Gastrocnemius medialis (tissue), 4 donors: ENCODE measurements around the gene LMOD2. TPM values are rescaled to one million over a fixed set of nuclear protein-coding genes. Genes with fewer than 3 reads are reported as not detected.

ENCODE experiments used
- ATAC-seq, 2 donors: fragments of 150-250 bp; one replicate each; pipeline ENCODE4 v1.9.1; 2016
- DNase-seq, 2 donors: peaks; one replicate each; pipeline ENCODE4 v3.0.0-alpha.2; 2019
- H3K27ac ChIP-seq, 4 donors: fragments of 200-600 bp; sonication (generic); 1 replicate in 1 of 4; 2 replicates in 3 of 4; pipeline ENCODE4 v1.5.1; 2016 to 2018; ENCODE audit warnings: mild to moderate bottlenecking in 2 of 4, moderate library complexity in 1 of 4
- H3K27me3 ChIP-seq, 3 donors: fragments of 200-600 bp; sonication (generic) in 2 of 3; 1 replicate in 1 of 3; 2 replicates in 2 of 3; pipeline versions ENCODE4 v1.5.1 to v1.6.0; 2016 to 2019; ENCODE audit warnings: mild to moderate bottlenecking in 1 of 3, moderate library complexity in 1 of 3
- H3K36me3 ChIP-seq, 2 donors: fragments of 200-600 bp; sonication (generic) in 1 of 2; one replicate each; pipeline ENCODE4 v1.5.1; 2017 to 2018
- H3K4me1 ChIP-seq, 2 donors: fragments of 200-600 bp; sonication (generic) in 1 of 2; one replicate each; pipeline ENCODE4 v1.5.1; 2016 to 2017; ENCODE audit warnings: mild to moderate bottlenecking in 2 of 2
- H3K4me3 ChIP-seq, 4 donors: fragments of 200-600 bp; sonication (generic) in 3 of 4; 1 replicate in 1 of 4; 2 replicates in 3 of 4; pipeline ENCODE4 v1.5.1; 2016 to 2019; ENCODE audit warnings: mild to moderate bottlenecking in 2 of 4
- H3K9me3 ChIP-seq, 3 donors: fragments of 200-600 bp; sonication (generic) in 2 of 3; 1 replicate in 1 of 3; 2 replicates in 2 of 3; pipeline ENCODE4 v1.5.1; 2016 to 2019
- POLR2A ChIP-seq, 2 donors: fragments of 450-650 bp; IDR thresholded peaks; one replicate each; pipeline ENCODE4 v1.6.1; 2017; ENCODE audit warnings: antibody characterized with exemption in 2 of 2, mild to moderate bottlenecking in 2 of 2, moderate library complexity in 2 of 2
- in situ Hi-C, 4 donors: fragments of 200-750 bp; cut with MboI; loops; one replicate each; pipeline versions ENCODE4 v1.15.0 to v1.8.0; 2017; ENCODE audit warnings: low sequenced_read_pairs in 4 of 4
- intact Hi-C: fragments of 100-400 bp; cut with DNase I; formaldehyde crosslinking; loops from one replicate; pipeline ENCODE4 v1.15.1; 2023; ENCODE audit warnings: low total_unique reads
- total RNA-seq, 4 donors: library from RNA; depleted of rRNA; stranded (reverse); fragments of >200 nt; gene quantifications; one replicate each; pipeline versions ENCODE4 v1.1.0 to v1.2.3, GENCODE V29; 2016
- TF ChIP-seq, protein P1 (sequence below), 5 experiments: fragments of 450-650 bp in 3 of 5; fragments of 200-600 bp in 2 of 5; sonication (generic) in 2 of 5; IDR thresholded peaks in 4 of 5; conservative IDR thresholded peaks in 1 of 5; 1 replicate in 4 of 5; 2 replicates in 1 of 5; pipeline ENCODE4 v1.5.1; 2016 to 2019; ENCODE audit warnings: antibody characterized with exemption in 5 of 5, mild to moderate bottlenecking in 3 of 5, moderate library complexity in 3 of 5

LMOD2 gene
- total RNA-seq, 4 donors from 2014 or later: 150 to 518 (median 314) TPM

GRCh38 chr7:123622660-123623386 lies 32.8 kb upstream of the LMOD2 start:
- TF ChIP-seq, protein P1, sequence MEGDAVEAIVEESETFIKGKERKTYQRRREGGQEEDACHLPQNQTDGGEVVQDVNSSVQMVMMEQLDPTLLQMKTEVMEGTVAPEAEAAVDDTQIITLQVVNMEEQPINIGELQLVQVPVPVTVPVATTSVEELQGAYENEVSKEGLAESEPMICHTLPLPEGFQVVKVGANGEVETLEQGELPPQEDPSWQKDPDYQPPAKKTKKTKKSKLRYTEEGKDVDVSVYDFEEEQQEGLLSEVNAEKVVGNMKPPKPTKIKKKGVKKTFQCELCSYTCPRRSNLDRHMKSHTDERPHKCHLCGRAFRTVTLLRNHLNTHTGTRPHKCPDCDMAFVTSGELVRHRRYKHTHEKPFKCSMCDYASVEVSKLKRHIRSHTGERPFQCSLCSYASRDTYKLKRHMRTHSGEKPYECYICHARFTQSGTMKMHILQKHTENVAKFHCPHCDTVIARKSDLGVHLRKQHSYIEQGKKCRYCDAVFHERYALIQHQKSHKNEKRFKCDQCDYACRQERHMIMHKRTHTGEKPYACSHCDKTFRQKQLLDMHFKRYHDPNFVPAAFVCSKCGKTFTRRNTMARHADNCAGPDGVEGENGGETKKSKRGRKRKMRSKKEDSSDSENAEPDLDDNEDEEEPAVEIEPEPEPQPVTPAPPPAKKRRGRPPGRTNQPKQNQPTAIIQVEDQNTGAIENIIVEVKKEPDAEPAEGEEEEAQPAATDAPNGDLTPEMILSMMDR (IDR thresholded peaks at IDR 0.05 in 4 of 5, conservative IDR thresholded peaks at IDR 0.05 in 1 of 5): no peak
- TF ChIP-seq POLR2A (IDR thresholded peaks at IDR 0.05): peak in 1 of 2 donors; percentile 47
- H3K27me3 ChIP-seq: no peaks in the 10 kb centered on the region
- peaks cover 26 to 35% of the 10 kb centered on the region in 2 donors for H3K4me1 ChIP-seq
- DNase-seq (peak; percentile 70 to 85), ATAC-seq (peak; percentile 96 to 98)
- peak overlapping the region in 1 of 4 donors; percentile 3 for H3K4me3 ChIP-seq
- H3K27ac ChIP-seq: peak overlapping the region; percentile 82 to 93 (median 90)
- intact Hi-C loops (no loop called here), in situ Hi-C loops (no loop called here)
- H3K36me3 ChIP-seq: peaks cover 0 to 4% of the 10 kb centered on the region in 2 donors
- no peaks in the 10 kb centered on the region for H3K9me3 ChIP-seq

DNA sequence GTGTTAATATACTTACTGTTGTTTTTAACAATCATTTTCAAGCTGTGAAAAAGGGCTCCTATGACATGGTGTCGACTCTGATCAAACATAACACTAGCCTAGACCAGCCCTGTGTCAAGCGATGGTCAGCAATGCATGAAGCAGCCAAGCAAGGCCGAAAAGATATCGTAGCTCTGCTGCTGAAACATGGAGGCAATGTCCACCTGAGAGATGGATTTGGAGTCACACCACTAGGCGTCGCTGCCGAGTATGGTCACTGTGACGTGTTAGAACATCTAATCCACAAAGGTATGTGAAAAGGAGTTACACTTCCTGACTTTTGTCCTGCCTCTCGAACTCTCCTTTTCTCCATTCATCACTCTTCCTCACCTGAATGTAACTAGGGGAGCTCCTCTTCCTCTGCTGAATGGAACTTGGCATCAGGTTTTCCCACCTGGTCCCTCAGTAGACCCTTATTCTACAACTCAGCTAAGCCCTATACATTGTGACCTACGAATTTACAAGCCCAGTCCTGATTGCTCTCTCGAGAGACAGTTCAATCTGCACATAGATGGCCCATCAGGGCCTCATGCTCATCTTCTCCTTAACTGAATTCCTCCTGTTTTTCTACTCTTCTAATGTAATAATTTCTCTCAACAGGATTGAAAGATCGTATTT lies 31.0 kb upstream of the LMOD2 start:
- ATAC-seq (no peak), DNase-seq (peak in 1 of 2 donors; percentile 49)
- no peak for TF ChIP-seq POLR2A (IDR thresholded peaks at IDR 0.05)
- TF ChIP-seq, protein P1 (IDR thresholded peaks at IDR 0.05 in 4 of 5, conservative IDR thresholded peaks at IDR 0.05 in 1 of 5): peak; percentile 11 to 51 (median 48)
- H3K36me3 ChIP-seq: no peaks in the 10 kb centered on the region
- in situ Hi-C loops (no loop called here), intact Hi-C loops (no loop called here)
- no peaks in the 10 kb centered on the region for H3K27me3 ChIP-seq
- no peak overlapping the region for H3K4me3 ChIP-seq
- peaks cover 38 to 44% of the 10 kb centered on the region in 2 donors for H3K4me1 ChIP-seq
- H3K9me3 ChIP-seq: no peaks in the 10 kb centered on the region
- peak overlapping the region; percentile 82 to 93 (median 90) for H3K27ac ChIP-seq

DNA sequence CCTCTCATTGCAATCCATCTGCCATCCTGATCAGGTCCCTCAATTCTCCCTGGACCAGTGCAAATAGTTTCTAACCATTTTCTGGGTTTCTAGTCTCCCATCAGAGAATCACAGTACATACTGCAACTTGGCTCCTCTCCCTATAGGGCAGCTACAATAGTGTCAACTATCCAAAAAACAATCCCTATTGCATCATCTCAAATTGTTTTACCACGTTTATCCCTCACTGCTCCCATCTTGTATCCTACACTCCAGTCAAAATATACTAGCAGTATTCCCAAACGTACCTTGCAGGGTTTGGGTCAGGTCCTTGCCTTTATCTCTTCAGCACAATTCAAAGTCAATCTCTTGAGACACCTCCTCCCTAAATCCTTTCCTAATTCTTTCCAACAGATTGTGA lies 30.4 kb upstream of the LMOD2 start:
- no peaks in the 10 kb centered on the region for H3K9me3 ChIP-seq
- H3K4me1 ChIP-seq: peaks cover 44% of the 10 kb centered on the region in 2 donors
- in situ Hi-C loops: no loop called here
- no peak overlapping the region for H3K4me3 ChIP-seq
- TF ChIP-seq, protein P1 (IDR thresholded peaks at IDR 0.05 in 4 of 5, conservative IDR thresholded peaks at IDR 0.05 in 1 of 5): no peak
- peak overlapping the region; percentile 23 to 93 (median 90) for H3K27ac ChIP-seq
- H3K36me3 ChIP-seq: no peaks in the 10 kb centered on the region
- ATAC-seq (no peak), DNase-seq (no peak)
- H3K27me3 ChIP-seq: no peaks in the 10 kb centered on the region
- intact Hi-C loops: no loop called here

DNA sequence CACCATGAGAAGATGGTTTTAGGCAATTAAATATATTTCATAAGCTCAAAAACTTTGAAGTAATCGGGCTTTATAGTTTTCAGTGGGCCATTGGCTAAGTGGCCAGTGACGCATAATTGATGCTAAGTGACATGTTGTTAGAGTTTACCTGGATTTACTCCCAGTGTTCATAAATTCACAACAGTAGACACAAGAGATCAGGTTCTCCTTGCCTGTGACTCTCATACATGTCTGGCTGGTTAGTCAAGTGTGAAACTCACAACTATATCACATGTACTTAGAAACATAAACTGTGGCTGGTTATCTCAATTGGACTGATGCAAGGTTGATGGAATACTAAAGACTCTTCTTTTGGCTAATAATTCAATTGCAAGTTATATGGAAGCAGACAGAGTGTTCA lies 27.8 kb upstream of the LMOD2 start:
- H3K27ac ChIP-seq: peak overlapping the region; percentile 67 to 93 (median 84)
- in situ Hi-C loops (no loop called here), intact Hi-C loops (no loop called here)
- no peaks in the 10 kb centered on the region for H3K27me3 ChIP-seq
- TF ChIP-seq POLR2A (IDR thresholded peaks at IDR 0.05): no peak
- TF ChIP-seq, protein P1 (IDR thresholded peaks at IDR 0.05 in 4 of 5, conservative IDR thresholded peaks at IDR 0.05 in 1 of 5): no peak
- H3K4me1 ChIP-seq: peaks cover 28 to 31% of the 10 kb centered on the region in 2 donors
- ATAC-seq (peak; percentile 82 to 96), DNase-seq (no peak)
- H3K36me3 ChIP-seq: no peaks in the 10 kb centered on the region
- no peak overlapping the region for H3K4me3 ChIP-seq
- H3K9me3 ChIP-seq: no peaks in the 10 kb centered on the region
